Testis (tissue), 2 donors: ENCODE data around the gene PCLO.

Experiments used
- CTCF ChIP-seq, 3 experiments: fragments of 450-650 bp in 2 of 3; fragments of 200-600 bp in 1 of 3; sonication (generic) in 1 of 3; IDR thresholded peaks; one replicate each; pipeline ENCODE4 v1.5.1; 2016 to 2019; ENCODE audit warnings: antibody characterized with exemption in 3 of 3, mild to moderate bottlenecking in 2 of 3, moderate library complexity in 1 of 3
- POLR2A ChIP-seq: fragments of 450-650 bp; IDR thresholded peaks from one replicate; pipeline ENCODE4 v1.6.1; 2017; ENCODE audit warnings: antibody characterized with exemption, mild to moderate bottlenecking, moderate library complexity

GRCh38 chr7:83161899-83162401, 734 bp downstream of the PCLO start:
- TF ChIP-seq CTCF (IDR thresholded peaks at IDR 0.05) = no peak
- TF ChIP-seq POLR2A = no peak
